NCI-H187 treated with DMSO at 0.1 percent for 48 hours (cell line): Measurements from ENCODE around the gene XKR8.

ENCODE experiments used
- DNase-seq: peaks from one replicate; lab custom pipeline; 2025; lab: John Stamatoyannopoulos, UW

The XKR8 gene

GRCh38 chr1:27956761-27957160, 3.0 kb upstream of the XKR8 start:
- DNase-seq, result no peak

DNA sequence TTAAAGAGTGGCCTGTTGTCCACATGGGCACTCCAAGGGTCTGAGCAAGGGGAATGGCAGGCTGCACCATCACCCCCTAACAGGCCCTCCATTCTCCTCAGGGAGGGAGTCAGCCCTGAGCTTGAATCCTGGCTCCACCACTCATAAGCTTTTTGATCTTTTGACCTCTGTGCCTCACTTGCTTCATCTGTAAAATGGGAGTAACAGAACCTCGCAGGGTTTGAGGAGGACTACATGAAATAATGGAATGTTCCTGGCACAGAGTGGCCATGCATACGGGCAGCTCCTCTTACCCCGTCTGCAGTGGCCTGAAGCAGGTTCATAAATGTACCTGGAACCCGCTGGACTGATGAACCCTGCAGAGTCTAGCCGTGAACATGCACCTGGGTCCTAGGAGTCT, 2.1 kb upstream of the XKR8 start:
- DNase-seq, result no peak

DNA sequence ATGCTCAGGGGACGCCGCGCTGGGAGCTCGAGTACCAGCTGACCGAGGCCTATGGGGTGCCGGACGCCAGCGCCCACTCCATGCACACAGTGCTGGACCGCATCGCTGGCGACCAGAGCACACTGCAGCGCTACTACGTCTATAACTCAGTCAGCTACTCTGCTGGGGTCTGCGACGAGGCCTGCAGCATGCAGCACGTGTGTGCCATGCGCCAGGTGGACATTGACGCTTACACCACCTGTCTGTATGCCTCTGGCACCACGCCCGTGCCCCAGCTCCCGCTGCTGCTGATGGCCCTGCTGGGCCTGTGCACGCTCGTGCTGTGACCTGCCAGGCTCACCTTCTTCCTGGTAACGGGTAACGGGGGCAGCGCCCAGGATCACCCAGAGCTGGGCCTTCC, 1.3 kb upstream of the XKR8 start:
- no peak for DNase-seq

- no peak for DNase-seq
Measured at GRCh38 chr1:27960762-27961645, 1.2 kb downstream of the XKR8 start.

DNA sequence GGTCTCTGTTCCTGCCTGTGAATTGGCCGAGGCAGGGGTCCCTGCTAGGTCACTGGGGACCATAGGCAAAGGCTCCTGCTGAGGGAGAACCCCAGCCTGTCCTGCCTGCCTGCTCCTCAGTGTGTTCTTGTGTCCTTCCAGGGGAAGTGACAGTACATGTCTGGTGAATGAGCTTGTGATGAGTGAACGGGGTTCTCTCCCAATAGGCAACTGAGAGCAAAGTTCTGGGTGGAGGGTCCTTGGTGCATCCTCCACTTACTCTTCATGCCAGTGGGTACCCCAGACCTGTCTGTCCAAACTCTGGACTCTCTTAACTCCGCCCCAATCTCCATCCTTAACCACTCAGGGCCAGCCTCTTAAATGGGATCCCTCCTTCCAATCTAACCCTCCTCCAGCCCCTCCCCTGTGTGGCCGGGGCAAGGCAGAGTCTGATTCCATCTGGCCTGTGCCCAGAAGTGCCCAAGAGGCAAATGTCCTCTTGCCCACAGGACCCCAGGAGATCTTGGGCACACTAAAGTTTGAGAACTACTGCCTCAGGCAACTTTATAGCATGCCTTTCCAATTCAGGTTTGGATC, 2.0 kb downstream of the XKR8 start:
- DNase-seq, result no peak

GRCh38 chr1:27963393-27963792, 3.6 kb downstream of the XKR8 start:
- DNase-seq, result no peak

DNA sequence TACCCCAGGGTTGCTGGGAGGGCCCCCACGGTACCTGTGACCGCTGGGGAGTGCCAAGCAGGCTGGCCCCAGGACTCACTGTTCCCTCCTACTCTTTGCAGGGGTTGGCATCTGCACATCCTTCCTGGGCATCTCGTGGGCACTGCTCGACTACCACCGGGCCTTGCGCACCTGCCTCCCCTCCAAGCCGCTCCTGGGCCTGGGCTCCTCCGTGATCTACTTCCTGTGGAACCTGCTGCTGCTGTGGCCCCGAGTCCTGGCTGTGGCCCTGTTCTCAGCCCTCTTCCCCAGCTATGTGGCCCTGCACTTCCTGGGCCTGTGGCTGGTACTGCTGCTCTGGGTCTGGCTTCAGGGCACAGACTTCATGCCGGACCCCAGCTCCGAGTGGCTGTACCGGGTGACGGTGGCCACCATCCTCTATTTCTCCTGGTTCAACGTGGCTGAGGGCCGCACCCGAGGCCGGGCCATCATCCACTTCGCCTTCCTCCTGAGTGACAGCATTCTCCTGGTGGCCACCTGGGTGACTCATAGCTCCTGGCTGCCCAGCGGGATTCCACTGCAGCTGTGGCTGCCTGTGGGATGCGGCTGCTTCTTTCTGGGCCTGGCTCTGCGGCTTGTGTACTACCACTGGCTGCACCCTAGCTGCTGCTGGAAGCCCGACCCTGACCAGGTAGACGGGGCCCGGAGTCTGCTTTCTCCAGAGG, 6.8 kb downstream of the XKR8 start:
- no peak for DNase-seq

DNA sequence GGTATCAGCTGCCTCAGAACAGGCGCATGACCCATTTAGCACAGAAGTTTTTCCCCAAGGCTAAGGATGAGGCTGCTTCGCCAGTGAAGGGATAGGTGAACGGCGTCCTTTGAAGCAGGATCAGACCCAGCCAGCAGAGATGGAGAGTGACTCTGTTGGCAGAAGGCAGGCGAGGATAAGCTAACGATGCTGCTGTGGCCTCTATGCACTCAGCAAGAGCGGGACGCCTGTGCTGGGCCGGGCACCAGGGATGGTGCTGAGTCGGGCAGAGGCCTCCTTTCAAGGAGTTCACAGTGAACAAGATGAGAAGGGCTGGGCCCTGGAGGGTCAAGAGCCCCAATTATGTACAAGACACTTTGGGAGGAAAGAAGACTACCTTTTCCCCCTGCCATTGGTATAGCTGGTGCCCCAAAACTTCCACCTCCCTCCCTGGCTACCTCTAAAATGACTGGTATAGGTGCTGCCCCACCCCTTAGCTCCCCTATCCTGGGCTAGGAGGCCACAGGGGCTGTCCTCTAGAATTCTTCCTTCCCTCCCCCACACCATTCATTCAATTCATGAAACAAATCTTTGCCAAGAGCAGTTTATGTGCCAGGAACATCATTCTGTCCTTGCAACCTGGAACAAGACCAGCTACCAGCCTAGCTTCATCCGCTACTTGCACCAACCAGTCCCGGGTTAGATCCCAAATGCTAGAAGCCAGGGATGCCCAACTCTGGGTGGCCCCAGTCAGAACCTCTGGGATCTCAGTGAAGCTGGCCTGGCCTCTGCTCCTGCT, 7.5 kb downstream of the XKR8 start:
- no peak for DNase-seq

DNA sequence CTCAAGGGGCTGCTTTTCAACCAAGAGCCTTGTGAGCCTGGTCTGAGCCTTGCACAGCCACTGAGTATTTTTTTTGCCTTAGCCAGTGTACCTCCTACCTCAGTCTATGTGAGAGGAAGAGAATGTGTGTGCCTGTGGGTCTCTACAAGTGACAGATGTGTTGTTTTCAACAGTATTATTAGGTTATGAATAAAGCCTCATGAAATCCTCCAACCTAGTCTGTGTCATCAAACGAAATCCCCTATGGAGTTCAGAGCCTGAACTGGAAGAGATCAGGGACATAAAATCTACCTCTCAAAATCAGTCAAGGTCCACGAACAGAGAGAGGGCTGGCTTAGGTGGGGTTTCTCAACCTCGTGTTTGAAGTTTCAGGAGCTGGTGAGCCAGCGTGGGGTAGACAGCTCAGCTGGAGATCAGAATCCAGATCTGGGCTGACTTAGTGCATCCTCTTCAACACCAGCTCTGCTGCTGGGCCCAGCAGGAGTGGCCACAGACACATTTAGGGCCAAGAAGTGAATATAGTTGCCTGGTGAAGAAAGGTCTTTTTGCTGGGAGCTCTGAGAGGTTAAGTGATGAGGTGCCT, 8.2 kb downstream of the XKR8 start:
- DNase-seq, result no peak

DNA sequence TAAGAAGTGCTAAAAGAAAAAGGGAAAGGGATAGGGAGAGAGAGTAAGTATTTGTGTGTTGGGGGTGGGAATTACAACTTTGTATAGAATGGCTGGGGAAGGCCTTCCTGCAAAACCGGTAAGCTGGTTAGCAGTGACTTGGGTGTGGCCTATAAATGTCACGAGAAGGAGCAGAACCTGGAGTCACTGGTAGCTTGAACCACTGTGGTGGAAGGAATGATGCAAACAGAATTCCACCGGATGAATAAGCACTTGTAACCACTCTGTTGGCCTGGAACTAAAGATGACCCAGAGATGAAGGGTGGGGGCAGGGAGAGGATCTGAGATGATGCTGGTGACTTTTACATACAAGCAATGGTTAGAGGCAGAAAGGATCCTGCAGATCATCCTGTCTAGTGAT, 8.9 kb downstream of the XKR8 start:
- DNase-seq, result no peak

DNA sequence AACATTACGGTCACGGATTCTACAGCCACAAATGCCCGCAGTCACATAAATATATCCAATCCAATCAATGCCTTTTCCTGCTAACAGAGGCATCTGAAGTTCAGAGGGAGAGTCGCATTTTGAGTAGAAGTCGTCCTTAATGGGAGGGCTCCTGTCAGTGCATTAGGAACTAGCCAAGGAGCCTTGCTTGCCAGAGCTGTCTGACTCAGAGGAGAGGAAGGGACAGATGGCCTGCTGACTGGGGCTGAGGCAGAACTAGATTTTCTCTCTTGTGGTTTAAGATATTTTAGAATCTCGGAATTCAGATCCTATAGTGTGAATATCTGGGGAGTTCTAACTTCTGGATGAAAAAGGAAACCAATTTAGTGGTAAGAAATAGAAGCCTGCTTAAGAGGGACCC, 10.6 kb downstream of the XKR8 start:
- no peak for DNase-seq

- DNase-seq, result no peak
Measured at GRCh38 chr1:27971674-27972073, 11.9 kb downstream of the XKR8 start.

- DNase-seq, result no peak
Measured at GRCh38 chr1:27972141-27972540, 12.4 kb downstream of the XKR8 start.

DNA sequence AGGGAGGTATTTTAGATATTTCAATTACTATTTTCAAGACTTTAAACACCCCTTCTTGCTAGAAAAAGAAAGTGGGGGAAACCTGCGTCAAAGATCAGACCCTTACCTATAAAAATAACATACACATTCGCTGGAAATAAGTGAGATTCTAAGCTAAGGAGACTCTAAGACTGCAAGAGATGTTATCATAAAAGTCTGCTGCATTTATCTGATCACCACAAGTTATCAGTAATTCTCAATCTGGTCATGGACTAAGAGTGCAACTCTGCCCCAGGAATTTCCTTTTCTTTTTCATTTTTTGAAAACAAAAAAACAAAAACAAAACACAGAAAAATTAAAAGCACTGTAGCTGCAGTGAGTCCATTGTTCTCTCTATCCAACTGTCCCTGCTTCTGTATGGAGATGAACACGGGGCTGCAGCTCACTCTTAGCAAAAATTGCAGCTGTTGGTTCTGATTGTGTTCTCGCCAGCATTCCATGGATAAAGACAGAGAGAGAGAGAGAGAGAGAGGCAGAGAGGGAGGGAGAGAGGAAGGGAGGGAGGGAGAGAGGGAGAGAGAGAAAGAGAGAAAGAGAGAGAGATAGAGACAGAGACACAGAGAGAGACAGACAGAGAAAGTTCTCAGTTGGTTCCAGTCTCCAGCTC, 14.1 kb downstream of the XKR8 start:
- no peak for DNase-seq

GRCh38 chr1:27974417-27974781, 14.6 kb downstream of the XKR8 start:
- no peak for DNase-seq

DNA sequence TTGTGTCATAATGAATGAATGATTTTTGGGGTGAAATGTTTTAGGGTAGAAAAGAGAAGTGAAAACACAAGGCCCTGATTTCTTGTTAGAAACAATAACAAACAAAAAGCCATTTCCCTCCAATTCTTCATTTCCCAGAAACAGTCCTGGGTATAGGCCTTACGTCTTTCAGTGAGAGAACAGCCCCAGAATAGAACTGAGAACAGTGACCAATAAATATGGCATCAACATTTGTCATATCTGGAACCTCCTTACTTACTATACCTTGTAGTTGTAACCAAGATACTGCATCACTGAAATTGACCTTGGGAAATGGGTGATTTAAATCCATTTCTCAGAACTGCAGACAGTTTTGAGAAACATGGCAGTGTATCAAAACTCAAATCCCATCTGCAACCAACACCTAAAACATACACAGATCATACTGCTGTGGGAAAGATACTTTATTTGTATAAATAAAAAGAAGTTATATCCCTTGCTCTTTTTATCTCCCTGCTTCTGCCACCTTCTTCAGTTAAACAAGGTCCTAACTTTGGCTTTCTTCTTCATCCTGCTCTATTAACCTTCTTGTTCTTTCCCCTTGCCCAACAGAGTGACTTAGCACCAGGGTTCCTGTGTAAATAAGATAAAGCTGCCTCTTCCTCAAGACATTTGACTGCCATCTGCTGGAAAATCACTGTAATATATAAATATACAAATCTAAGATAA, 19.5 kb downstream of the XKR8 start:
- no peak for DNase-seq

GRCh38 chr1:27979859-27980201, 20.1 kb downstream of the XKR8 start:
- no peak for DNase-seq

- DNase-seq, result no peak
Measured at GRCh38 chr1:27980216-27980845, 20.6 kb downstream of the XKR8 start.

DNA sequence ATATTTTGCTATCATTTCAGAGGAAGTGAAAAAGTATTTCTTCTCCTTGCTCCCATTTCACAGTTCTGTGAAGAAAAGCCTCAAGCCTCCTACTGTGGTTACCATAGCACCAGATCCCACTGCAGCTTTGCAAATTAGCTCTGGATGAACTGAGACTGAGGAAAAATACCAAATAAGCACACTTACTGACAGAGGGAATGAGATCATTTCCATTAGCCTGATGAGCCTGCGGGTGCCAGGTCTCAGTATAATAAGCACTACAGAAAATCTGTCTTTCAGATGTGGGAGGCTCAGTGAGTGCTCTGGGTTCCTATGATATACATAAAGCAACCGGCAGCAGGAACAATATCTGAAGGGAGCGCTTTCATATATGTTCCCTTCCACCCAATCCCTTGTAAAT, 21.4 kb downstream of the XKR8 start:
- DNase-seq, result no peak

- DNase-seq, result no peak
Measured at GRCh38 chr1:27990920-27991537, 31.3 kb downstream of the XKR8 start.
